Stimulated activated CD4-positive, alpha-beta T cell treated with anti-CD3 and anti-CD28 coated beads, Interleukin-2, amount 100 ng/mL, for 4 hours (primary cell): ENCODE results near the gene CCDC50.

Source experiments
- DNase-seq: peaks from one replicate; pipeline ENCODE4 v3.0.0-alpha.2; 2020; ENCODE audit warnings: low read depth

The CCDC50 gene

GRCh38 chr3:191425322-191425734, 96.1 kb downstream of the CCDC50 start:
- DNase-seq = no peak

- DNase-seq = no peak
Measured at GRCh38 chr3:191426311-191426710, 97.1 kb downstream of the CCDC50 start.

- DNase-seq = no peak
Measured at GRCh38 chr3:191428177-191428576, 99.0 kb downstream of the CCDC50 start.

GRCh38 chr3:191430103-191430502, 100.9 kb downstream of the CCDC50 start:
- no peak for DNase-seq

GRCh38 chr3:191431160-191431822, 102.1 kb downstream of the CCDC50 start:
- no peak for DNase-seq

GRCh38 chr3:191432162-191432561, 103.0 kb downstream of the CCDC50 start:
- no peak for DNase-seq

GRCh38 chr3:191434024-191434423, 104.8 kb downstream of the CCDC50 start:
- no peak for DNase-seq

- no peak for DNase-seq
Measured at GRCh38 chr3:191435981-191436380, 106.8 kb downstream of the CCDC50 start.

GRCh38 chr3:191438150-191438814, 109.1 kb downstream of the CCDC50 start:
- DNase-seq = no peak

- DNase-seq = no peak
Measured at GRCh38 chr3:191440532-191440931, 111.3 kb downstream of the CCDC50 start.

GRCh38 chr3:191441687-191442086, 112.5 kb downstream of the CCDC50 start:
- no peak for DNase-seq

GRCh38 chr3:191444569-191444968, 115.4 kb downstream of the CCDC50 start:
- DNase-seq = no peak
